ENCODE measurements around the gene HTR3A.
A peak's percentile ranks its signal among the peaks of the same experiment; 100 is the strongest.

Gene HTR3A

DNA sequence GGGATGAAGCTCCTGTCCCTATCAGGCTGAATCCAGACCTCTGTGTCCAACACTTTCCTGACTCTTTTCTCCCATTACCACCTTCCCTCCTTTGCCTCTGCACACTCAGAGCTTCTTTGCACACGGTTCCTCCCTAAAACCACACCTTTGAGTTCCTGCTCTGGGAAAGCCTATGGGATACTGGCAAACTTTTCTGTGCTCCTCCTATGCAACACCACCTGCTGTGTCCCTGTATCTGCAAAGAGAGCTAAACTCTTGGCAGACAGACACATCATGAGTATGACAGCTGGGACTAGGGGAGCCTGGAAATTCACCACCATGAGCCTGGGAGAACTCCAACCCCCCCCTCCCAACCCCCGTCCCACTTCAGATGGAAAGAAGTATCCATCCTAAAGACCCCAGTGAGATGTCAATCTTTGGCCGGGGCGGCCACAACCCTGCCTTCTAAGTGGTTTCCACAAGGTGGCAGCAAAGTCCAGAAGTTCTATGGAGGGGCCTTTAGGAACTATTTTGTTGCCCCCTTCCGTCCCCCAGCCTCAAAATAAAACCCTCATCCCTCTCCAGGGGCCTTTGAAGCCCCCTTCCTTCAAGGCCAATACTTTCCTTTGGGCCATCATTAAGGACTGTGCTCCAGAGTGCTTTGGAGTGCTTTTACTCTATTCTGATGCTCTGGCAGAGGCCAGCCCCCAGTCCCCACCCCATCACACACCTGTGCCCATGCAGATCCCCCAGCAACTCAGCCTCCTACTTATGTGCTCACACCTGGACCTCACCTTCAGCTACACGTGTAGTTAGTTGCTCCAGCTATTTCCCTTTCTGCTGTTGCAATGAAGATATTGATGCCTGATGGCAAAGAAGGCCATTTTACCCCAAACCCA is 19.4 kb downstream of the HTR3A start:
- no peaks in the 10 kb centered on the region for H3K9me3 ChIP-seq (replicated peaks; ENCODE audit: insufficient read depth, low read length)
- no peak overlapping the region for H3K4me3 ChIP-seq (ENCODE audit: low read length)
- no peaks in the 10 kb centered on the region for H3K79me2 ChIP-seq (ENCODE audit: low read length)
- no peaks in the 10 kb centered on the region for H3K36me3 ChIP-seq (replicated peaks; ENCODE audit: insufficient read depth, low read length)
- H3K9me2 ChIP-seq (replicated peaks; ENCODE audit: insufficient read depth, low read length): no peaks in the 10 kb centered on the region
- no peak overlapping the region for H3K27ac ChIP-seq (ENCODE audit: low read length)
- no peak overlapping the region for H3K9ac ChIP-seq (ENCODE audit: low read length)
- H3K4me1 ChIP-seq (ENCODE audit: low read length): no peaks in the 10 kb centered on the region
- no peaks in the 10 kb centered on the region for H3K27me3 ChIP-seq (replicated peaks; ENCODE audit: insufficient read depth, low read length)
- no peaks in the 10 kb centered on the region for H4K20me1 ChIP-seq (ENCODE audit: insufficient read depth, low read length)
- no peak for TF ChIP-seq EZH2phosphoT487 (IDR thresholded peaks at IDR 0.05; ENCODE audit: low read length)
- TF ChIP-seq, protein P1, sequence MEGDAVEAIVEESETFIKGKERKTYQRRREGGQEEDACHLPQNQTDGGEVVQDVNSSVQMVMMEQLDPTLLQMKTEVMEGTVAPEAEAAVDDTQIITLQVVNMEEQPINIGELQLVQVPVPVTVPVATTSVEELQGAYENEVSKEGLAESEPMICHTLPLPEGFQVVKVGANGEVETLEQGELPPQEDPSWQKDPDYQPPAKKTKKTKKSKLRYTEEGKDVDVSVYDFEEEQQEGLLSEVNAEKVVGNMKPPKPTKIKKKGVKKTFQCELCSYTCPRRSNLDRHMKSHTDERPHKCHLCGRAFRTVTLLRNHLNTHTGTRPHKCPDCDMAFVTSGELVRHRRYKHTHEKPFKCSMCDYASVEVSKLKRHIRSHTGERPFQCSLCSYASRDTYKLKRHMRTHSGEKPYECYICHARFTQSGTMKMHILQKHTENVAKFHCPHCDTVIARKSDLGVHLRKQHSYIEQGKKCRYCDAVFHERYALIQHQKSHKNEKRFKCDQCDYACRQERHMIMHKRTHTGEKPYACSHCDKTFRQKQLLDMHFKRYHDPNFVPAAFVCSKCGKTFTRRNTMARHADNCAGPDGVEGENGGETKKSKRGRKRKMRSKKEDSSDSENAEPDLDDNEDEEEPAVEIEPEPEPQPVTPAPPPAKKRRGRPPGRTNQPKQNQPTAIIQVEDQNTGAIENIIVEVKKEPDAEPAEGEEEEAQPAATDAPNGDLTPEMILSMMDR (IDR thresholded peaks at IDR 0.05; ENCODE audit: low read length): peak; percentile 65
- no peak overlapping the region for H2AFZ ChIP-seq (ENCODE audit: low read length)
- no peak for DNase-seq
- H3F3A ChIP-seq (ENCODE audit: insufficient read depth, low read length): no peaks in the 10 kb centered on the region
- H3K4me2 ChIP-seq (ENCODE audit: low read depth, low read length): no peak overlapping the region

DNA sequence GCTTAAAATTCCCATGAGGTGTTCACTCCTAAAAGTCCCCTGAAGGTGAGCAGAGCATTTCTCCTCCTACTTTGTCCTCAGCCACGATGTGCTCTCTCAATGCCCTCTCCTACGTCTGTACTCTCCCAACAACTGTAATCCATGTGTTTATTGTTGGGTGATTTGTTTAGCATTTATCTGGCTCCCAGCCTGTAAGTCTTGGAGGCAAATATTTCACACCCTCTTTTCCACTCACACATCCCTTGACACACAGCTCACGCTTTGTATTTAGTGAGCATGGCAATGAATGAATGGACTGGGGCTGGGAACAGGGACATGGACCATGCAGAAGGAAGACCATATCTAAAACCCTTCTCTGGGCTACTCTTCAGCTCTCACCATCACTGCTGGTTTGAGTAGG is 22.6 kb downstream of the HTR3A start:
- Histone ChIP-seq H4K20me1 (ENCODE audit: insufficient read depth, low read length) (no peaks in the 10 kb centered on the region), H3K9me2 (replicated peaks; ENCODE audit: insufficient read depth, low read length) (no peaks in the 10 kb centered on the region), H2AFZ (ENCODE audit: low read length) (no peak overlapping the region), H3K36me3 (replicated peaks; ENCODE audit: insufficient read depth, low read length) (no peaks in the 10 kb centered on the region), H3K4me3 (ENCODE audit: low read length) (no peak overlapping the region), H3K4me2 (ENCODE audit: low read depth, low read length) (no peak overlapping the region), H3F3A (ENCODE audit: insufficient read depth, low read length) (no peaks in the 10 kb centered on the region), H3K9me3 (replicated peaks; ENCODE audit: insufficient read depth, low read length) (no peaks in the 10 kb centered on the region), H3K27me3 (replicated peaks; ENCODE audit: insufficient read depth, low read length) (no peaks in the 10 kb centered on the region), H3K79me2 (ENCODE audit: low read length) (no peaks in the 10 kb centered on the region), H3K4me1 (ENCODE audit: low read length) (no peaks in the 10 kb centered on the region), H3K9ac (ENCODE audit: low read length) (no peak overlapping the region), H3K27ac (ENCODE audit: low read length) (no peak overlapping the region)
- TF ChIP-seq, protein P1 (IDR thresholded peaks at IDR 0.05; ENCODE audit: low read length): no peak
- TF ChIP-seq EZH2phosphoT487 (IDR thresholded peaks at IDR 0.05; ENCODE audit: low read length): no peak
- no peak for TF ChIP-seq EZH2 (optimal IDR thresholded peaks at IDR 0.05; ENCODE audit: low read depth, low read length)
- no peak for DNase-seq

DNA sequence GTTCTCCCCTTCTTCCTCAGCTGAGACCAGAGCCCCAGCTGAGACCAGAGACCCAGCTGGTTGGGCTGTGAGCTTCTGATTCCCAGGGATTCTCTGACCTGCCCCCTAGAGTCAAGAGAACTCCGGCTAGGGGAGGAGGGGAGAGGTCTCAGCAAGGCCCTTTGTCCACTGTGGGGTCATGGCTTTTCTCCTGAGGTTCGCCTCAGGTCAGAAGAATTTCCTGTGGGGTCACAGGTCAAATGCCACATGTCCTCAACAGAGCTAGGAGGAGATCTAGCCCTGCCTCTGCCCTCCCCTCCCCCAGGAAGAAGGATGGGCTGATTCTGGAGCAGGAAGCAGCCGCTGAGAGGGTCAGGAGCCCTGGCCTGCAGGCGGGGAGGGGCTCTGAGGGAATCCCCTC is 23.7 kb downstream of the HTR3A start:
- Histone ChIP-seq H3K27ac (ENCODE audit: low read length) (no peak overlapping the region), H3K4me1 (ENCODE audit: low read length) (no peaks in the 10 kb centered on the region), H3K9ac (ENCODE audit: low read length) (no peak overlapping the region), H3K4me2 (ENCODE audit: low read depth, low read length) (no peak overlapping the region), H2AFZ (ENCODE audit: low read length) (no peak overlapping the region), H3K36me3 (replicated peaks; ENCODE audit: insufficient read depth, low read length) (no peaks in the 10 kb centered on the region), H3F3A (ENCODE audit: insufficient read depth, low read length) (no peaks in the 10 kb centered on the region), H3K27me3 (replicated peaks; ENCODE audit: insufficient read depth, low read length) (no peaks in the 10 kb centered on the region), H3K9me2 (replicated peaks; ENCODE audit: insufficient read depth, low read length) (no peaks in the 10 kb centered on the region), H3K9me3 (replicated peaks; ENCODE audit: insufficient read depth, low read length) (no peaks in the 10 kb centered on the region), H4K20me1 (ENCODE audit: insufficient read depth, low read length) (no peaks in the 10 kb centered on the region), H3K79me2 (ENCODE audit: low read length) (no peaks in the 10 kb centered on the region), H3K4me3 (ENCODE audit: low read length) (no peak overlapping the region)
- no peak for DNase-seq
- TF ChIP-seq EZH2 (optimal IDR thresholded peaks at IDR 0.05; ENCODE audit: low read depth, low read length) (no peak), EZH2phosphoT487 (IDR thresholded peaks at IDR 0.05; ENCODE audit: low read length) (no peak)
- TF ChIP-seq, protein P1 (IDR thresholded peaks at IDR 0.05; ENCODE audit: low read length): no peak

All from MM.1S (cell line).